Frontal cortex (tissue), 4 donors: ENCODE data around the gene PTK7. TPM values are rescaled to one million over a fixed set of nuclear protein-coding genes. Genes with fewer than 3 reads are reported as not detected.
"Not testable (repeated sequence)": the region's sequence is repeated elsewhere in the genome, so short reads cannot be mapped to it uniquely, and the experiment has no call there.

Experiments
- DNase-seq, 2 donors: peaks; one replicate each; pipeline ENCODE4 v3.0.0; 2012; ENCODE audit warnings: low spot score in 2 of 2
- FAIRE-seq: peaks from 2 replicates; lab custom pipeline; 2012; peaks lifted over from hg19 to GRCh38; lab: Jason Lieb, UNC
- total RNA-seq: library from RNA; depleted of rRNA; stranded (reverse); fragments of >200 nt; gene quantifications from one replicate; pipeline ENCODE4 v1.2.3, GENCODE V29; 2014
- donor health status: control.
- donor health status: control.
- donor health status: control.

PTK7 gene
- total RNA-seq, 1 donor from 2014 or later = 16.7 TPM

DNA sequence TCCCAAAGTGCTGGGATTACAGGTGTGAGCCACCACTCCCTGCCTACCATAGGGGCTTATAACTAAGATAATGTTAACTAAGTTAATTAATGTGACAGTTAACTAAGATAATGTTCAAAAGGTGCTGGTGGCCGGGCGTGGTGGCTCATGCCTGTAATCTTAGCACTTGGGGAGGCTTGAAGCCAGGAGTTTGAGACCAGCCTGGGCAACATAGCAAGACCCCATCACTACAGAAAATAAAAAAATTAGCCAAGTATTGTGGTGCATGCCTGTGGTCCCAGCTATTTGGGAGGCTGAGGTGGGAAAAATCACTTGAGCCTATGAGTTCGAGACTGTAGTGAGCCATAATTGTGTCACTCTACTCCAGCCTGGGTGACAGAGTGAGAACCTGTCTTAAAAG is 62.2 kb downstream of the PTK7 start:
- DNase-seq (no peak), FAIRE-seq (no peak)

DNA sequence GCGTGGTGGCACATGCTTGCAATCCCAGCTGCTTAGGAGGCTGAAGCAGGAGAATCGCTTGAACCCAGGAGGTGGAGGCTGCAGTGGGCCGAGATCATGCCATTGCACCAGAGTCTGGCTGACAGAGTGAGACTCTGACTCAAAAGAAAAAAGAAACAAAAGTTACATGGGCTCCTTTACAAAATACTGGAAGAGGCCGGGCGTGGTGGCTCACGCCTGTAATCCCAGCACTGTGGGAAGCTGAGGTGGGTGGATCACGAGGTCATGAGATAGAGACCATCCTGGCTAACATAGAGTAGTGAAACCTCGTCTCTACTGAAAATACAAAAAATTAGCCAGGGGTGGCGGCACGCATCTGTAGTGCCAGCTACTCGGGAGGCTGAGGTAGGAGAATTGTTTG is 63.9 kb downstream of the PTK7 start:
- FAIRE-seq = not testable (repeated sequence)

DNA sequence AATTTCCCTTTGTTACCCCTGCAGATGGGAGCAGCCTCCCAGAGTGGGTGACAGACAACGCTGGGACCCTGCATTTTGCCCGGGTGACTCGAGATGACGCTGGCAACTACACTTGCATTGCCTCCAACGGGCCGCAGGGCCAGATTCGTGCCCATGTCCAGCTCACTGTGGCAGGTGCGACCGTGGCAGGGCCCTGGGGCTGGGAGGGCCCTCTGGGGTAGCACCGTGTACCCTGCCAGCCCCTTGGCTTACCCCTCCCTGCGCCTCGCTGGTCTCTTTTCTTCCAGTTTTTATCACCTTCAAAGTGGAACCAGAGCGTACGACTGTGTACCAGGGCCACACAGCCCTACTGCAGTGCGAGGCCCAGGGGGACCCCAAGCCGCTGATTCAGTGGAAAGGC is 65.5 kb downstream of the PTK7 start:
- FAIRE-seq = no peak
- DNase-seq = no peak

More for the DNA sequence above, 63.9 kb downstream of the PTK7 start:
- not testable (repeated sequence) for DNase-seq

DNA sequence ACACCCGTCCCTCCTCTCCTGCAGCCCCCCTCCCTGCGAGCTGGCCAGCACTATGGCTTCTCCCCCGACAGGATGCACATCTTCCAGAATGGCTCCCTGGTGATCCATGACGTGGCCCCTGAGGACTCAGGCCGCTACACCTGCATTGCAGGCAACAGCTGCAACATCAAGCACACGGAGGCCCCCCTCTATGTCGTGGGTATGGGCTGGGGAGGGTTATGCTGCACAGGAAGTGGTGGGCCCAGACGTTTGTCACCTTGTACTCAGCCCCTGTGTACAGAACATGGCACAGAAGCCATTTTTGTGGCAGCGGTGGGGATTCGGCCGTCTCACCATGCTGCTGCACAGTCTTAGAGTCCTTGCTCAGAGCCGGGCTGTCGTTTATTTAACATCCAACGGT is 66.0 kb downstream of the PTK7 start:
- FAIRE-seq (no peak), DNase-seq (no peak)

DNA sequence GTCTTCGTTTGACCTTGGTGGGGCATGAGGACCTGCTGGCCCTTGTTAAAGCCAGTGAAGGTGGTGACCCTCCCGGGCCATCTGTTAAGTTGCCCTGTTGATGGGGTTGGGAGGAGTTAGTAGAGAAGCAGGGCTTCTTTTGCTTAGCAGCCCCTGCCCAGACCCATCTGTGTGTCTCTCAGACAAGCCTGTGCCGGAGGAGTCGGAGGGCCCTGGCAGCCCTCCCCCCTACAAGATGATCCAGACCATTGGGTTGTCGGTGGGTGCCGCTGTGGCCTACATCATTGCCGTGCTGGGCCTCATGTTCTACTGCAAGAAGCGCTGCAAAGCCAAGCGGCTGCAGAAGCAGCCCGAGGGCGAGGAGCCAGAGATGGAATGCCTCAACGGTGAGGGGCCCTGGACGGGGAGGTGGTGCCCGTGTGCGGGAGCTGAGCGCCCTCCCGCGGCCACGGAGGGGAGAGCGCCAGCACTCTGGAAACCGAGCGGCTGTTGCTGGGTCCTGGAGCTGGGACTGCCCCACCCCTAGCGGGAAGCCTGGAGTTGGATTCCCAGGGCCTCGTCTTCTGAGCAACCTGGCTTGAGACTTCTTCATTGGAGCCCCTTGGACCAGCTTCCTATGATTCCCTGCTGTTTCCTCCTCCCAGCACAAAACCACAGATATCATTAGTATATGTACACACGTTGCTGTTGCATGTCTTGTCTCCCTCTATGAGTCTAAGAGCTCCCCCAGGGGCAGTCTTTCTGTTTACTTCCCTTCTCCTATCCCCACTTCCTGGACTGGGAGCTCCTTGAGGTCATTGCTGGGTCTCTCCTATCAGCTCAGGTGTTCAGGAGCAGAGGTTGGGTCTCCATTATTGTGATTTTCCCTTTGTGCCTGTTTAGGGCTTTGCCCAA is 67.4 kb downstream of the PTK7 start:
- FAIRE-seq (no peak), DNase-seq (peak; percentile 72 to 94)

DNA sequence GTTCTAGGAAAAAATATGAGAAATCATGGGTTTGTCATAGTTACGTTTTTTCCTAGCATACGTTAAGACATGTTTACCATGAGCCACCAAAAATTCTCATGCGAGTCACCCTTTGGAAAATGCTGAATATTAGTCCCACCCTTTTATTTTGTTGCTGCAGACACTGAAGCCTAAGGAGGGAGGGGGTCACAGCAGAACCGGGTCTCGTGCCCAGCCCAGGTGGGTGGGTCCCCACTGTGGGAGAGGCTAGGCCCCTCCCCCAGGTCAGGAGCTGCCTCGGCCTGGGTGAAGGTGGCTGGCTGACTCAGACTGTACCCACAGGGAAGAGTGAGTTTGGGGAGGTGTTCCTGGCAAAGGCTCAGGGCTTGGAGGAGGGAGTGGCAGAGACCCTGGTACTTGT is 68.8 kb downstream of the PTK7 start:
- no peak for FAIRE-seq
- DNase-seq = no peak

DNA sequence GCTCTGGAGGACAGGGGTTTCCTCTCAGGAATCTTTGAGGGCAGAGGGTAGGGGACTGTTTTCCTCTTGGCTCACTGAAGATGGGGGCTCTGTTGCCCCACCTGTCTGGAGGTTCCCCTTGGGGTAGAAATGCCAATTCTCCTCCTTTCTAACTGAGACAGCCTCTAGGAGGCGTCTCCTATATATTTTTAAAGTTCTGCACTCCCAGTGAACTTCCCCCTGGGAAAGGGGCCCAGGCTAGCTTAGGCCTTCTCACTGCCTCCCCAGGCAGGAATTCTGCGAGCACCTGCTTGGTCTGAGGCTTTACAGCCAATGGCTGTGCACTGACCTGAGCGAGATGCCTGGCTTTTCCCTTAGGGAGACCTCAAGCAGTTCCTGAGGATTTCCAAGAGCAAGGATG is 70.1 kb downstream of the PTK7 start:
- FAIRE-seq = no peak
- no peak for DNase-seq

DNA sequence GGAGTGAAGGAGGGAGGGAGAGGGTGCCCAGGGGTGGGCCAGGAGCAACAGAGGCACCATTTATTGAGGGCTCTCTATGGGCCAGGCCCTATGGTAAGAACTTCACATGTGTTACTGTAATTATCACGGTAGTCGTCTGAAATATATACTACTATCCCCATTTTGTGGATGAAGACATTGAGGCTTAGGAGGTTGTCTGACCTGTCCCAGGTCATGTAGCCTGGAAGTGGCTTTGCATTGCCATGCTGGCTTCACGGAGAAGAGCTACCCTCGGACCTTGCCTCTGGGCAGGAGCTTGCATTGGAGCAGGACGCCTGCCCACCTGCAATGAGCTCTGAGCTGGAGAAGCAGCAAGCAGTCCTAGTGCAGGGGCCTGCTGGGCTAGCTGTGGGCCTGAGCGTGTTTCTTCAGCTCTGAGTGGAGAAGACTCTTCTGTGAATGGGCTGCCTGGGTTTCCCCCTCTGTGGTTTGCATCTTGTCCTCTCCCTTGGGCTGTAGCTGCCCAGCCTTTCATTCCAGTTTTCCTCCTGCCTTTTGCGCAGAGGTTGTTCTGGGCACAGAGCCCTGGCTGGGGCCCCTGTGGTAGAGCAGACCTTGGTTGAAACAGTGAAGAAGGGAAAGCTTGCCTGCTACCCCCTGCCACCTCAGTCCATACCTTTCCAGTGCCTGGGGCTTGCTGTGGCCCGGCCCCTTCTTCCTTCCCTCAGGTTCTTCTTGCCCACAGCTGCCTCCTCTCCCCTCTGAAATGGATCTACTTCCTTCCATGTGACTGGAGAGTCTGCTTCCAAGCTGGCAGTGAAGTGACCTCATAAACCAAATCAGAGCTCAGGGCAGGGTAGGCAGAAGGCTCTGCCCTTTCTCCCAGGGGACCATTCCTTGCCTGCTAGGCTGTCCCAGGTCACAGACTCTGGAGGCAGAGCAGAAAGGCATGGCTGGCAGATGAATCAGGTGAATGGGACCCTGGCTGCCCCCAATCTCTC is 70.9 kb downstream of the PTK7 start:
- no peak for FAIRE-seq

DNA sequence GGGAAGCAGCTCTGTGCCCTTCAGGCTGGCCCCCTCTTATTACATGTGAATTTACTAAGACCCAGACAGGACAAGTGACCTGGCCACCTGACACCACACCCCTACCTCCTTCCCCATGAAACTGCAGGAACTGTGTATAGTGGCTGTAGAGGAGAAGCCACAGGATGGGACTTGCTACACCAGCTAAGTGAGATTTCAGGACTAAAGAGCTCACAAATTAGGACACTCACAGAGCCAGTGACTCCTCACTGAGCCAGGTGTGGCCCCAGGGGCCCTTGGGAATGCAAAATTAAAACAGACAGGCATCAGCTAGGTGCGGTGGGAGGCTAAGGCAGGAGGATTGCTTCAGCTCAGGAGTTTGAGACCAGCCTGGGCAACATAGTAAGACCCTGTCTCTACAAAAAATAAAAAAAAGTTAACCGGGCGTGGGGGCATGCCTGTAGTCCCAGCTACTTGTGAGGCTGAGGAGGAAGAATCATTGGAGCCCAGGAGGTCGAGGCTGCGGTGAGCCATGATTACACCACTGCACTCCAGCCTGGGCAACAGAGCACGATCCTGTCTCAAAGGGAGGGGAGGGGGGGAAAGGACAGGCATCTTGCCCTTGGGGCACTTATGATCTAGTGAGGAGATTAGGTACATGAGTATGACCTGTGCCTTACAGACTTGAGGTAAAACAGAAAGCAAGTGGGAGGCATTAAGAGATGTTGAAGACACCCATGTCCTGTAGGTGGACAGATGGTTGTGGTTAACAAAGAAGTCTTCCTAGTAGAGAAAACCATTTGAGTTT is 71.8 kb downstream of the PTK7 start:
- DNase-seq (no peak), FAIRE-seq (no peak)

More for the DNA sequence above, 70.9 kb downstream of the PTK7 start:
- DNase-seq = no peak

DNA sequence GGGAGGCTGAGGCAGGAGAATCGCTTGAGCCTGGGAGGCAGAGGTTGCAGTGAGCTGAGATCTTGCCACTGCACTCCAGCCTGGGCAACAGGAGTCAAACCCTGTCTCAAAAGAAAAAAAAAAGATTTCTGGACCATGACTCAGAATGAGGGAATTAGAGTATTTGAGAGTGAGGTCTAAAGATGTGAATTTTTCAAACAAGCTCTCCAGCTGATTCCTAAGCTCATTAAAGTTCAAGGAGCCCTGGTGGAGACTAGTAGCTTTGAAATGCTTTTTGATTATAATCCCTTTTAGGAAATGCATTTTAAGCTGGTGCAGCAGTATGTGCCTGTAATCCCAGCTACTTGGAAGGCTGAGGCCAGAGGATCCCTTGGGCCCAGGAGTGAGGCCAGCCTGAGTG is 73.2 kb downstream of the PTK7 start:
- DNase-seq (no peak), FAIRE-seq (no peak)

DNA sequence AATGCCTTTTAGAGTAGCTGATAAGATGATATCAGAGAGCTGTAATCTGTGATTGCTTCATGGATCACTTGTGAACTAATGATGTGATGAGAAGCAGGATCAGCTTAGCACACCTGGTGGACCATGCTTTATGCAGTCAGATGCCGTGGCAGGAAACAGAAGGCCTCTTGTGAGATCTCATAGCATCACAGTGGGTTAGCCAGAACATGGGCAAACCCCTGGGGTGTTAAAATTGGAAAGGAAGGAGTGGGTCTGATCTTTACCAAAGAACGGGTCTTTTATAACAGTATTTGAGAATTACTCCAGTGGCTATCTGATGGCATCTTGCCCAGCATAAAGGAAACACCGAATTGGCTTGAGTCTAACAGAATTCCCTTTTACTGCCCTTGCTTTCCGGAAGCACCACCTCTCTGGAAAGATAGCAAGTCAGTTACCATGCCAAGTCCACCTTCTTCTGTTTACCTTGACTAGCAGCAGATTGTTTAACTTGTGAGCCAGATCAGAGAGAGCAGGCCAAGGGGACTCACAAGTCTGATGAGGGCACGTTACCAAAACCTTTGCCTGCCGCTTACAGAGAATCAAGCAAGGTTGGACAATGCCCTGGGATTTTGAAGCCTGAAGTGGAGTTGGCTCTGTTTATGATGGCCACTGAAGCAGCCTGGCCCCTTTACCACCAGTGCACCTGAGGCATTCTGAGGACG is 74.1 kb downstream of the PTK7 start:
- FAIRE-seq = no peak
- DNase-seq = no peak

DNA sequence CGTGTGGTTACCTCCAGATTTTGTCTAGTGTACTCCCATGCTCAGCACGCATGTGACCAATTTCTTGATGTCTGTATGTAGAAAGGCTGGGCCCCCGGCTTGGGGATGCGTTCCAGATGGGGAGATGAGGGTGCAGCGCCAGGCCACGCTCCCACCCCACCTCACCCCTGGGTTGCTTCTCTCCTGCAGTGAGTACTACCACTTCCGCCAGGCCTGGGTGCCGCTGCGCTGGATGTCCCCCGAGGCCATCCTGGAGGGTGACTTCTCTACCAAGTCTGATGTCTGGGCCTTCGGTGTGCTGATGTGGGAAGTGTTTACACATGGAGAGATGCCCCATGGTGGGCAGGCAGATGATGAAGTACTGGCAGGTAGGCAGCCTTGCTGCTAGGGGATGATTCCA is 83.5 kb downstream of the PTK7 start:
- DNase-seq = no peak

DNA sequence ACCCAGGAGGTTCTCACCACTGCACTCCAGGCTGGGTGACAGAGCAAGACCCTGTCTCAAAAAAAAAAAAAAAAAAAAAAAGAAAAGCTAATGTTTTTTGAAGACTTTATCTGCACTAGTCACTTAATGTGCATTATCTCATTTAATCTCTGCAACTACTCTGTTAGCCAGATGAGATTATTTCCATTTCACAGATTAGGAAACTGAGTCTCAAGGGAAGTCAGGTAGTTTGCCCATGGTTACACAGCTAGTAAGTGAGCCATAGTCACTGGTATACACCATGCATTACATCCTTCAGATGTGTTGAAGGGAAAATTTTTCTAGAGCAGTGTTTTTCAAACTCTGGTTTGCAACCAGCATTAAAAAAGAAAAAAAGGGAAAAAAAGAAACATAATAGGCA is 87.8 kb downstream of the PTK7 start:
- FAIRE-seq = no peak
- no peak for DNase-seq

More for the DNA sequence above, 83.5 kb downstream of the PTK7 start:
- no peak for FAIRE-seq

DNA sequence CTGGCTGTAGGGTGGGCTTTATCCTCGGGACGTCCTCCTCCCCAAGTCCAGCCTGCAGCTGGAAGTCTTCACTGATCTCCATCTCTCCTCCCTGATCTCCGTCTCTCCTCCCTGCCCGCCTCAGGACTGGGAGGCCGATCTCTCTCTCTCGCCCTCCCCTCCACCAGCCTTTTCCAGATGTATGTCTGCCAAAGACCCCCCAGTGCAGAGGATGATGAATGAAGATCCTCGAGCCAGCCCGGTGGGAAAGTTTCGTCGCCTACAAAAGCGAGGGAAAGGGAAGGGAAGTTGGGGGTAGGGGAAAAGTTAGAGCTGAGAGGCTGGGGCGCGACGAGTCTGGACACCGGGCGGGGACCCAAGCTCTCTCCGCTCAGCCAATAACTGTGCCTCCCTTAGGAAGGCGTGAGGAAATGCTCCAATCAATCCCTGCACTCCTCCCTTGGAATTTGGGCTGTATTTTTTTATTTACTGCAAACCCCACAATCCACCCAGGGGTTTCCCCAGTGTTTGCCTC is 94.4 kb downstream of the PTK7 start:
- DNase-seq (peak in 1 of 2 donors; percentile 71), FAIRE-seq (no peak)

DNA sequence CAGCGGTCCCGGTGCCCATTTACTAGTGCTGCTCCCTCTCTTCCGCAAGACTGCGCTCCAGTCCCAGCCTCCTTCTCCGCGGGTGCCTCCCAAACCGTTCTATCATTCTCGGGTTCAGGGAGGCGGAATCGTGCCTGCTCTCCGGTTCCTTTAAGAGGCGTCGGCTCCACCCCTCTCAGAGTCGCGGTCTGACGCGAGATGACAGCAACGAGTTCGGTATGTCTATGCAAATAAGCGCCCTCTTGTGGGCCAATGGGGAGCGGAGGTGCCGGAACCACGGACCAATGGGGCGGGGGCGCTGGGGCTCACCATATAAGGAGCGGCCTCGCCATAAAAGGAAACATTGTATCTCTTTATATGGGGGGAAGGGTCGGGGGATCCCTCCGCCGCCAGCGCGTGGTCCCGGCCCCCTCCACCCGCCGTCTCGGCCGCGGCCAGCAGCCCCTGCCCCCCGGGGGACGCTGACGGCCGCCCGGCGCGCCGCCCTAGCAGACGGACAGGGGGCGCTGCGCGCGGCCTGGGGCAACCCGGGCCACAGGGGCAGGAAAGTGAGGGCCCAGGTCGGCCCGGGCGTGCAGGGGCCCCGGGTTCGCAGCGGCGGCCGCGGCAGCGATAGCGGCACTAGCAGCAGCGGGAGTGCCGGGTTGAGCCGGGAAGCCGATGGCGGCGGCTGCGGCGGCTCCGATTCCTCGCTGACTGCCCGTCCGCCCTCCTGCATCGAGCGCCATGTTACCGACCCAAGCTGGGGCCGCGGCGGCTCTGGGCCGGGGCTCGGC is 95.0 kb downstream of the PTK7 start, which contains the start of gene SRF:
TSS of gene SRF (plus strand) at position 339 of the 776 bp plus-strand sequence. CDS start at position 727, 388 bp downstream.
- FAIRE-seq (peak; percentile 79), DNase-seq (peak; percentile 94 to 95)

DNA sequence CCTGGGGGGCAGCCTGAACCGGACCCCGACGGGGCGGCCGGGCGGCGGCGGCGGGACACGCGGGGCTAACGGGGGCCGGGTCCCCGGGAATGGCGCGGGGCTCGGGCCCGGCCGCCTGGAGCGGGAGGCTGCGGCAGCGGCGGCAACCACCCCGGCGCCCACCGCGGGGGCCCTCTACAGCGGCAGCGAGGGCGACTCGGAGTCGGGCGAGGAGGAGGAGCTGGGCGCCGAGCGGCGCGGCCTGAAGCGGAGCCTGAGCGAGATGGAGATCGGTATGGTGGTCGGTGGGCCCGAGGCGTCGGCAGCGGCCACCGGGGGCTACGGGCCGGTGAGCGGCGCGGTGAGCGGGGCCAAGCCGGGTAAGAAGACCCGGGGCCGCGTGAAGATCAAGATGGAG is 95.6 kb downstream of the PTK7 start:
- DNase-seq (no peak), FAIRE-seq (no peak)

DNA sequence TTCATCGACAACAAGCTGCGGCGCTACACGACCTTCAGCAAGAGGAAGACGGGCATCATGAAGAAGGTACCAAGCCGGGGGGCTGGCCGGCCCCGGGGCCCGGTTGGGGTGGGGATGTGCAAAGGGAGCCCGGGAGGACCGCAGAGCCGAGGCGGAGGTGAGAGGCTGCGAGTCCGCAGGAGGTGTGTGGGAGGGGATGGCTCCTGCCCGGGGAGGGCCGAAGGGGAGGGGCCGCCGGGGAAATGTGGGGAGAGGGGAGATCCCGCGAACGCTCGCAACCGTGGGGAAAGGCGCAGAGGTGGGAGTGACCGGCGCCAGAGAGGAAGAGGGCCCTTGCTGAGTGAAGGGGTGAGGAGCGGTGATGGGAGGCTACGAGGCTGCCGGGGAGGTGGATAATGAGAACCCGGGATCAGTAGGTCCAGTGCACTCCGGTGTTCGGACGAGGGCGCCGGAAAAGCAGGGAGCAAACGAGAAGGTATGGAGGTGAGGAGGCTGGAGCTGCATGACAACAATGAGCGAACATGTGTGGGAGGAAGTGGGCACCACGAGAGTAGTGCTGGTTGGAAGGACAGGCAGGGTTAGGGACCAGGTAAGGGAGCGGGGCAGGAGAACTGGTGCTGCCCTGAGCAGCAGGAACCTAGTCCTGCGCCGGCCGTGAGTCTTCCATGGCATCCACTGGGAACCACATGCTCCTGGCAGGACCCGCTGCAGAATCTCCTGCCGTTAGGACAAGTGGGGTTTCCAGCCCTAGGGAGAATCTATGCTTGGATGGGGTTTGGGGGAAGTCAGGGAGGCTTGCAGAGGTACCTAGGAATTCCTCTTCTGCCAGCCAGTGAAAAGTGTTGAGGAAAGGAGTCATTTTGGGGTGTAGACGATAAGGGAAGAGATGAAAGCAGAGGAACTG is 96.2 kb downstream of the PTK7 start:
- DNase-seq = no peak
- FAIRE-seq = no peak
